Testis (tissue), 3 donors: ENCODE results near the gene PCDHA6. TPM values are rescaled to one million over a fixed set of nuclear protein-coding genes. Genes with fewer than 3 reads are reported as not detected.
"Not testable (repeated sequence)": the region's sequence is repeated elsewhere in the genome, so short reads cannot be mapped to it uniquely, and the experiment has no call there.

ENCODE experiments used
- DNase-seq: peaks from one replicate; pipeline ENCODE4 v3.0.0-alpha.2; 2019
- H3K27ac ChIP-seq, 2 donors: fragments of 200-600 bp; sonication (generic); one replicate each; pipeline ENCODE4 v1.5.1; 2019
- H3K27me3 ChIP-seq: fragments of 200-600 bp; sonication (generic); one replicate; pipeline ENCODE4 v1.5.1; 2019
- H3K36me3 ChIP-seq: fragments of 200-600 bp; sonication (generic); one replicate; pipeline ENCODE4 v1.5.1; 2017; ENCODE audit warnings: low read depth; ENCODE audit errors: missing control alignments
- H3K4me1 ChIP-seq: fragments of 200-600 bp; sonication (generic); one replicate; pipeline ENCODE4 v1.5.1; 2019
- H3K4me3 ChIP-seq, 2 donors: fragments of 200-600 bp; sonication (generic); one replicate each; pipeline ENCODE4 v1.5.1; 2017 to 2019
- H3K9me3 ChIP-seq: fragments of 200-600 bp; sonication (generic); one replicate; pipeline ENCODE4 v1.5.1; 2017
- CTCF ChIP-seq, 3 experiments: fragments of 450-650 bp in 2 of 3; fragments of 200-600 bp in 1 of 3; sonication (generic) in 1 of 3; IDR thresholded peaks; one replicate each; pipeline ENCODE4 v1.5.1; 2016 to 2019; ENCODE audit warnings: antibody characterized with exemption in 3 of 3, mild to moderate bottlenecking in 2 of 3, moderate library complexity in 1 of 3
- POLR2A ChIP-seq: fragments of 450-650 bp; IDR thresholded peaks from one replicate; pipeline ENCODE4 v1.6.1; 2017; ENCODE audit warnings: antibody characterized with exemption, mild to moderate bottlenecking, moderate library complexity
- WGBS, 2 donors: methylation state at CpG; one replicate each; pipeline ENCODE4 v1.1.5; 2018; 5-methylcytosine and 5-hydroxymethylcytosine counted together
- intact Hi-C: fragments of 100-400 bp; cut with DNase I; formaldehyde crosslinking; loops from one replicate; pipeline ENCODE4 v1.15.1; 2023; ENCODE audit warnings: low total_unique reads
- polyA plus RNA-seq: library from polyadenylated mRNA; stranded (reverse); fragments of 350-450 nt; fragmentation: Illumina TruSeq; extraction: RNeasy Lipid Tissue Mini Kit (QIAGEN cat#74804); gene quantifications from one replicate; pipeline ENCODE4 v1.2.3, GENCODE V29; 2014; ENCODE audit warnings: low read depth, low replicate concordance; ENCODE audit not compliant: insufficient read depth
- total RNA-seq, 2 donors: library from RNA; depleted of rRNA; stranded (reverse); fragments of >200 nt; gene quantifications; one replicate each; pipeline ENCODE4 v1.2.3, GENCODE V29; 2016

The PCDHA6 gene
- total and polyA plus RNA-seq, 3 donors from 2014 or later, result 0.88 to 4.6 (median 2.3) TPM

- intact Hi-C loops, result no loop called here
- no peaks in the 10 kb centered on the region for H3K36me3 ChIP-seq
- H3K27me3 ChIP-seq, result no peaks in the 10 kb centered on the region
- no peaks in the 10 kb centered on the region for H3K9me3 ChIP-seq
- 13 to 18% methylated on average over 41 to 47 of the region's 47 CpGs for WGBS, 2 donors
- H3K4me3 ChIP-seq, result peak within 1 kb of the TSS in 1 of 2 donors; percentile 9
- no peak within 1 kb of the TSS for H3K27ac ChIP-seq
- TF ChIP-seq CTCF (IDR thresholded peaks at IDR 0.05) (peak in 2 of 3 experiments; percentile 26 to 39), POLR2A (no peak)
- H3K4me1 ChIP-seq, result no peaks in the 10 kb centered on the region
- DNase-seq, result peak; percentile 72
These were observed 13.5 kb downstream of the PCDHA6 start, which contains the start of gene PCDHA8 for GRCh38 chr5:140840978-140841962. Gene PCDHA8 (plus strand): TSS chr5:140841187. CDS start chr5:140841322, 135 bp downstream.

GRCh38 chr5:140842798-140843733 is 15.3 kb downstream of the PCDHA6 start:
- intact Hi-C loops, result no loop called here
- no peaks in the 10 kb centered on the region for H3K36me3 ChIP-seq
- no peak overlapping the region for H3K4me3 ChIP-seq
- no peaks in the 10 kb centered on the region for H3K9me3 ChIP-seq
- H3K27ac ChIP-seq, result no peak overlapping the region
- no peak for DNase-seq
- TF ChIP-seq CTCF (IDR thresholded peaks at IDR 0.05), result no peak
- TF ChIP-seq POLR2A, result no peak
- no peaks in the 10 kb centered on the region for H3K4me1 ChIP-seq
- 24 to 33% methylated on average over 56 to 74 of the region's 87 CpGs for WGBS, 2 donors
- H3K27me3 ChIP-seq, result no peaks in the 10 kb centered on the region

GRCh38 chr5:140848139-140849102 is 20.7 kb downstream of the PCDHA6 start, which contains the start of gene PCDHA9:
Gene PCDHA9 (plus strand): TSS chr5:140848382. CDS start chr5:140848496, 114 bp downstream.
- H3K36me3 ChIP-seq, DNase-seq, H3K9me3 ChIP-seq, H3K4me3 ChIP-seq, H3K4me1 ChIP-seq, H3K27me3 ChIP-seq, intact Hi-C loops, H3K27ac ChIP-seq: not testable (repeated sequence)
- WGBS, 2 donors, result 11 to 17% methylated on average over 11 to 36 of the region's 48 CpGs

- H3K27me3 ChIP-seq, H3K27ac ChIP-seq, H3K9me3 ChIP-seq, H3K4me1 ChIP-seq, intact Hi-C loops, H3K36me3 ChIP-seq, DNase-seq: not testable (repeated sequence)
- peak overlapping the region in 1 of 2 donors; percentile 32 for H3K4me3 ChIP-seq
- WGBS, 2 donors, result 16 to 38% methylated on average over 18 to 76 of the region's 101 CpGs
These were observed 22.3 kb downstream of the PCDHA6 start for GRCh38 chr5:140849831-140850634.
